PC-3 (cell line): ENCODE results near the gene KRTCAP2. TPM values are rescaled to one million over a fixed set of nuclear protein-coding genes. Genes with fewer than 3 reads are reported as not detected.

Experiments
- ATAC-seq: fragments of 200-7000 bp; cut with Tn5 transposase; 2 replicates; pipeline ENCODE4 v1.9.1; 2020; ENCODE audit warnings: mild to moderate bottlenecking, moderate library complexity
- BruUV-seq: library from RNA; stranded (reverse); fragments of 400-500 nt; replicated peaks from 2 replicates; lab custom pipeline; 2021; lab: Mats Ljungman, UMichigan
- CTCF ChIA-PET: fragments of 300-600 bp; sonication (Branson Sonifier 250); formaldehyde crosslinking; loops from one replicate; lab custom pipeline; 2022; ENCODE audit warnings: antibody characterized with exemption; lab: Charles Lee
- POLR2A ChIA-PET: fragments of 300-600 bp; sonication (Branson Sonifier 250); formaldehyde crosslinking; loops from one replicate; lab custom pipeline; 2022; ENCODE audit warnings: antibody characterized with exemption; ENCODE audit not compliant: unreplicated experiment; lab: Charles Lee
- DNase-seq: peaks from one replicate; pipeline ENCODE4 v3.0.0-alpha.2; 2015
- H2AFZ ChIP-seq: fragments of 300-600 bp; sonication (generic); 2 replicates; pipeline ENCODE4 v1.6.0; 2016; ENCODE audit warnings: antibody characterized with exemption, low read length
- H3F3A ChIP-seq: fragments of 300-600 bp; sonication (generic); one replicate; pipeline ENCODE4 v1.6.0; 2017; ENCODE audit warnings: antibody characterized with exemption, low read length, control low read depth, mild to moderate bottlenecking; ENCODE audit not compliant: unreplicated experiment
- H3K27ac ChIP-seq: fragments of 300-600 bp; sonication (generic); 2 replicates; pipeline ENCODE4 v1.5.1; 2016; ENCODE audit warnings: mild to moderate bottlenecking, low read length
- H3K27me3 ChIP-seq: fragments of 300-600 bp; sonication (generic); 2 replicates; pipeline ENCODE4 v1.6.1; 2016; ENCODE audit warnings: low read length, mixed read lengths
- H3K36me3 ChIP-seq: fragments of 300-600 bp; sonication (generic); 2 replicates; pipeline ENCODE4 v1.6.1; 2016; ENCODE audit warnings: low read depth, mixed run types, low read length, mixed read lengths
- H3K4me1 ChIP-seq: fragments of 300-600 bp; sonication (generic); 2 replicates; pipeline ENCODE4 v1.5.1; 2016; ENCODE audit warnings: low read length; ENCODE audit not compliant: insufficient read depth
- H3K4me2 ChIP-seq: fragments of 300-600 bp; sonication (generic); 2 replicates; pipeline ENCODE4 v1.6.0; 2016; ENCODE audit warnings: low read length
- H3K4me3 ChIP-seq: fragments of 300-600 bp; sonication (generic); 2 replicates; pipeline ENCODE4 v1.5.1; 2016; ENCODE audit warnings: mild to moderate bottlenecking, low read length, mixed read lengths
- H3K79me2 ChIP-seq: fragments of 300-600 bp; sonication (generic); 2 replicates; pipeline ENCODE4 v1.6.1; 2017; ENCODE audit warnings: low read length, mixed read lengths
- H3K9ac ChIP-seq: fragments of 300-600 bp; sonication (generic); 2 replicates; pipeline ENCODE4 v1.6.0; 2016; ENCODE audit warnings: mild to moderate bottlenecking, low read length
- H3K9me2 ChIP-seq: fragments of 300-600 bp; sonication (generic); replicated peaks from 2 replicates; pipeline ENCODE4 v1.6.1; 2016; ENCODE audit warnings: mixed run types, low read length, mixed read lengths
- H3K9me3 ChIP-seq: fragments of 300-600 bp; sonication (generic); 2 replicates; pipeline ENCODE4 v1.6.1; 2016; ENCODE audit warnings: low read length, mixed read lengths
- H4K20me1 ChIP-seq: fragments of 300-600 bp; sonication (generic); 2 replicates; pipeline ENCODE4 v1.6.1; 2016; ENCODE audit warnings: low read length, mixed read lengths
- CTCF ChIP-seq: fragments of 300-600 bp; sonication (generic); conservative IDR thresholded peaks from 2 replicates; pipeline ENCODE4 v1.5.1; 2017; ENCODE audit warnings: antibody characterized with exemption, low read depth, mild to moderate bottlenecking, low read length
- EZH2 ChIP-seq: fragments of 300-600 bp; sonication (generic); IDR thresholded peaks from one replicate; pipeline ENCODE4 v1.6.1; 2017; ENCODE audit warnings: antibody characterized with exemption, mild to moderate bottlenecking, low read length; ENCODE audit not compliant: unreplicated experiment
- EZH2phosphoT487 ChIP-seq: fragments of 300-600 bp; sonication (generic); IDR thresholded peaks from 2 replicates; pipeline ENCODE4 v1.6.1; 2018; ENCODE audit warnings: mild to moderate bottlenecking, antibody characterized with exemption, low read length, borderline replicate concordance
- intact Hi-C: fragments of 100-400 bp; cut with micrococcal nuclease; formaldehyde crosslinking; loops from 2 replicates; pipeline ENCODE4 v1.9.0; 2023
- total RNA-seq: library from RNA; depleted of rRNA; stranded (reverse); fragments of >200 nt; gene quantifications from 2 replicates; pipeline ENCODE4 v1.2.3, GENCODE V29; 2014

KRTCAP2 gene
- total RNA-seq, 1 experiment from 2014 or later, result 241 TPM

- Histone ChIP-seq H3K4me3 (no peak overlapping the region), H3F3A (no peaks in the 10 kb centered on the region), H3K9me2 (no peaks in the 10 kb centered on the region), H3K9ac (no peak overlapping the region), H3K27ac (no peak overlapping the region), H3K27me3 (no peaks in the 10 kb centered on the region), H4K20me1 (no peaks in the 10 kb centered on the region), H3K79me2 (peaks cover 20% of the 10 kb centered on the region), H3K4me2 (no peak overlapping the region), H2AFZ (no peak overlapping the region), H3K9me3 (no peaks in the 10 kb centered on the region), H3K4me1 (peaks cover 21% of the 10 kb centered on the region; the same call in 1 of the 2 replicates), H3K36me3 (peaks cover 8% of the 10 kb centered on the region; the same call in 1 of the 2 replicates)
- DNase-seq, result no peak
- ATAC-seq, result no peak
- ChIA-PET CTCF (no interaction called here), POLR2A (no interaction called here)
- no TSS peak for BruUV-seq
- TF ChIP-seq CTCF, result no peak
- no peak for TF ChIP-seq EZH2phosphoT487
- TF ChIP-seq EZH2, result no peak
- intact Hi-C loops, result no loop called here
Measured at GRCh38 chr1:155170806-155171205, 2.3 kb downstream of the KRTCAP2 start.

- H3K9ac ChIP-seq, result no peak overlapping the region
- DNase-seq (no peak), ATAC-seq (no peak)
- no peak overlapping the region for H3K4me3 ChIP-seq
- no peak overlapping the region for H2AFZ ChIP-seq
- no peaks in the 10 kb centered on the region for H3F3A ChIP-seq
- no peak overlapping the region for H3K4me2 ChIP-seq
- no peaks in the 10 kb centered on the region for H3K27me3 ChIP-seq
- no peak for TF ChIP-seq EZH2
- TF ChIP-seq CTCF, result no peak
- TF ChIP-seq EZH2phosphoT487, result no peak
- no TSS peak for BruUV-seq
- H3K9me3 ChIP-seq, result no peaks in the 10 kb centered on the region
- POLR2A ChIA-PET, result no interaction called here
- H3K36me3 ChIP-seq, result peaks cover 8% of the 10 kb centered on the region; the same call in 1 of the 2 replicates
- intact Hi-C loops, result no loop called here
- H4K20me1 ChIP-seq, result no peaks in the 10 kb centered on the region
- no peak overlapping the region for H3K27ac ChIP-seq
- CTCF ChIA-PET, result no interaction called here
- H3K79me2 ChIP-seq, result peaks cover 20% of the 10 kb centered on the region
- H3K9me2 ChIP-seq, result no peaks in the 10 kb centered on the region
- peaks cover 21% of the 10 kb centered on the region; the same call in 1 of the 2 replicates for H3K4me1 ChIP-seq
Measured at GRCh38 chr1:155170101-155170785, 2.9 kb downstream of the KRTCAP2 start.

GRCh38 chr1:155169541-155169940 is 3.6 kb downstream of the KRTCAP2 start:
- Histone ChIP-seq H3K4me3 (no peak overlapping the region), H3K36me3 (peaks cover 8% of the 10 kb centered on the region; the same call in 1 of the 2 replicates), H2AFZ (no peak overlapping the region), H3K9ac (no peak overlapping the region), H4K20me1 (no peaks in the 10 kb centered on the region), H3K27me3 (no peaks in the 10 kb centered on the region), H3K79me2 (peaks cover 20% of the 10 kb centered on the region), H3K4me2 (no peak overlapping the region), H3K27ac (no peak overlapping the region), H3K9me2 (no peaks in the 10 kb centered on the region), H3F3A (no peaks in the 10 kb centered on the region), H3K9me3 (no peaks in the 10 kb centered on the region), H3K4me1 (peaks cover 21% of the 10 kb centered on the region; the same call in 1 of the 2 replicates)
- ATAC-seq (no peak), DNase-seq (no peak)
- ChIA-PET POLR2A (no interaction called here), CTCF (interaction anchor here (0.8 kb wide), 1 partner anchor 78 kb away, joined by 5 read pairs; no protein-coding TSS in a partner anchor)
- intact Hi-C loops, result no loop called here
- no peak for TF ChIP-seq EZH2phosphoT487
- TF ChIP-seq EZH2, result no peak
- TF ChIP-seq CTCF, result no peak
- BruUV-seq, result no TSS peak
